Upper lobe of left lung (tissue), 4 donors: ENCODE measurements around the gene HNRNPA1.

ENCODE experiments used
- EP300 ChIP-seq, 4 donors: sonication (generic); formaldehyde crosslinking; IDR thresholded peaks; one replicate each; pipeline ENCODE4 v1.5.1; 2017; ENCODE audit warnings: antibody characterized with exemption in 4 of 4, control low read depth in 2 of 4
- POLR2A ChIP-seq, 4 donors: fragments of 450-650 bp; IDR thresholded peaks; one replicate each; pipeline ENCODE4 v1.5.1; 2016 to 2017; ENCODE audit warnings: antibody characterized with exemption in 4 of 4, mild to moderate bottlenecking in 2 of 4
- TF ChIP-seq, protein P1 (sequence below), 6 experiments: fragments of 450-650 bp in 4 of 6; fragments of 200-600 bp in 2 of 6; sonication (generic) in 2 of 6; IDR thresholded peaks; one replicate each; pipeline ENCODE4 v1.5.1; 2016 to 2019; ENCODE audit warnings: antibody characterized with exemption in 6 of 6

DNA sequence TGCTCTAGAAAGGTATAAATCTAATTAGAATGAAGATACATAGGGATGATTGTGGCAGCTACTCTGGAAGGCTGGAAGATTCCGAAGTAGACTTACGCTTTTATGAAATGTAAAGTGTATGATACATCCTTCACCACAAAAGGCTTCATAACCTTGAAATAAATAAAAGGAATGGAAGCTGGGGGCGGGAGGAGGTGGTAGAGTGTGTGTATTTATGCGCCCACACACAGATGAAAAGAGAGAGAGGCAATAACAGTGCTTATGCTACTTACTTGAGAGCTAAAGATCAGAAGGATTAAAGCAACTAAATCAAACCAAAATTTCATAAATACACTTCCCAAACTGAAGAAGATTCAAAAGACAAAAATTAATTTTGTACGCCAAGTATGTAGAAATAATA, 31.0 kb upstream of the HNRNPA1 start:
- TF ChIP-seq, protein P1, sequence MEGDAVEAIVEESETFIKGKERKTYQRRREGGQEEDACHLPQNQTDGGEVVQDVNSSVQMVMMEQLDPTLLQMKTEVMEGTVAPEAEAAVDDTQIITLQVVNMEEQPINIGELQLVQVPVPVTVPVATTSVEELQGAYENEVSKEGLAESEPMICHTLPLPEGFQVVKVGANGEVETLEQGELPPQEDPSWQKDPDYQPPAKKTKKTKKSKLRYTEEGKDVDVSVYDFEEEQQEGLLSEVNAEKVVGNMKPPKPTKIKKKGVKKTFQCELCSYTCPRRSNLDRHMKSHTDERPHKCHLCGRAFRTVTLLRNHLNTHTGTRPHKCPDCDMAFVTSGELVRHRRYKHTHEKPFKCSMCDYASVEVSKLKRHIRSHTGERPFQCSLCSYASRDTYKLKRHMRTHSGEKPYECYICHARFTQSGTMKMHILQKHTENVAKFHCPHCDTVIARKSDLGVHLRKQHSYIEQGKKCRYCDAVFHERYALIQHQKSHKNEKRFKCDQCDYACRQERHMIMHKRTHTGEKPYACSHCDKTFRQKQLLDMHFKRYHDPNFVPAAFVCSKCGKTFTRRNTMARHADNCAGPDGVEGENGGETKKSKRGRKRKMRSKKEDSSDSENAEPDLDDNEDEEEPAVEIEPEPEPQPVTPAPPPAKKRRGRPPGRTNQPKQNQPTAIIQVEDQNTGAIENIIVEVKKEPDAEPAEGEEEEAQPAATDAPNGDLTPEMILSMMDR (IDR thresholded peaks at IDR 0.05), result no peak
- TF ChIP-seq POLR2A (IDR thresholded peaks at IDR 0.05), result no peak
- no peak for TF ChIP-seq EP300 (IDR thresholded peaks at IDR 0.05)
